ENCODE data around the gene LCN15.
A peak's percentile ranks its signal among the peaks of the same experiment; 100 is the strongest.
"Not testable (repeated sequence)": the region's sequence is repeated elsewhere in the genome, so short reads cannot be mapped to it uniquely, and the experiment has no call there.

LCN15 gene

GRCh38 chr9:136720251-136720897, 43.9 kb downstream of the LCN15 start:
- DNase-seq = no peak

DNA sequence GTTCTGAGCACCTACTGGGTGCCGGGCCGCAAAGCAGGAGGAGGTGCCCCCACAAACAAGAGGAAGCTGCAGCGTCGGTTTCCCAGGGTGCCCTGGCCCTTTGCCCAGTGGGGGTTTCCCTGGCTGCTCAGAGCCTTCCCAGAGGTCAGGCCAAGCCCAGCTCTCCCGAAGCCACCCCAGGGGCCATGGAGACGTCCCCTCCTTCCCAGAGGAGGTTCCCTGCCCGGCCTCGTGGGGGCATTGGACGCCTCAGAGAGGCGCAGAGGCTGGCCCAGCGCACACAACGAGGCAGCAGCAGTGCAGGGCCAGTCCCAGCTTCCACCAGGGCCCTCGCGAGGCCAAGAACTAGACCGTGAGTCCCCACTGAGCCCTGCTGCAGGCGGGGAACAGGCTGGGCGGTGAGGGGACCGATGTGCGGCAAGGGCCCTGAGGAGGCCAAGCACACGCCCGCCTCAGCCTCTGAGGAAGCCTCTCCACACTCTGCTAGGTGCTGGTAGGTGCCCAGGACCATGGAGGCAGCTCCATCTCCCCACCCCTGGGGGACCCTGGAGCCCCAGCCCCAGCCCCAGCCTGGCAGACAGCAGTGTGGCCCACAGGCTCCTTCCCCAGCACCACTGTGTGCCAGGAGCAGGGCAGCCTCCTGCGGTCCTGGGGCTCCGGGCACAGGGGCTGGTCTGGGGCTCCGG, 45.0 kb downstream of the LCN15 start:
- peak; percentile 79 to 93 (median 88) for DNase-seq

GRCh38 chr9:136718345-136719194, 45.7 kb downstream of the LCN15 start:
- DNase-seq = no peak

GRCh38 chr9:136717399-136717798, 46.9 kb downstream of the LCN15 start:
- DNase-seq = no peak

DNA sequence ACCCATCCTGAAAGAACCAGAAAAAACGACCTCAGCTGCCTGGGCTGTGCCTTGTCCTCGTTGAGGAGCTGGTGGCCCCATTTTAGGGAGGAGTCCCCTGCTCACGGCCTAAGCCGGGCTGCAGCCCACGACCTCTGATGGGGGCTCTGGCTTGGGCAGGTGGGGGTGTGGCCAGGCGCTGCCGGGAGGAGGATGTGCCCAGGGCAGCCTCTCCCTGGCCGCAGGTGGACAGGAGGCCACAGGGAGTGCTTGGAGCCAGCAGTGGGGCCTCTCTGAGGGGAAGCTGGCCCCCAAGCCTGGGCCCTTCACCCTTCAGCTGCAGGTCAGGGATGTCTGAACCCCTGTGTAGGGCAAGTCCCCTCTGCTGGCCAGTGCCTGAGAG, 49.4 kb downstream of the LCN15 start:
- DNase-seq = no peak

DNA sequence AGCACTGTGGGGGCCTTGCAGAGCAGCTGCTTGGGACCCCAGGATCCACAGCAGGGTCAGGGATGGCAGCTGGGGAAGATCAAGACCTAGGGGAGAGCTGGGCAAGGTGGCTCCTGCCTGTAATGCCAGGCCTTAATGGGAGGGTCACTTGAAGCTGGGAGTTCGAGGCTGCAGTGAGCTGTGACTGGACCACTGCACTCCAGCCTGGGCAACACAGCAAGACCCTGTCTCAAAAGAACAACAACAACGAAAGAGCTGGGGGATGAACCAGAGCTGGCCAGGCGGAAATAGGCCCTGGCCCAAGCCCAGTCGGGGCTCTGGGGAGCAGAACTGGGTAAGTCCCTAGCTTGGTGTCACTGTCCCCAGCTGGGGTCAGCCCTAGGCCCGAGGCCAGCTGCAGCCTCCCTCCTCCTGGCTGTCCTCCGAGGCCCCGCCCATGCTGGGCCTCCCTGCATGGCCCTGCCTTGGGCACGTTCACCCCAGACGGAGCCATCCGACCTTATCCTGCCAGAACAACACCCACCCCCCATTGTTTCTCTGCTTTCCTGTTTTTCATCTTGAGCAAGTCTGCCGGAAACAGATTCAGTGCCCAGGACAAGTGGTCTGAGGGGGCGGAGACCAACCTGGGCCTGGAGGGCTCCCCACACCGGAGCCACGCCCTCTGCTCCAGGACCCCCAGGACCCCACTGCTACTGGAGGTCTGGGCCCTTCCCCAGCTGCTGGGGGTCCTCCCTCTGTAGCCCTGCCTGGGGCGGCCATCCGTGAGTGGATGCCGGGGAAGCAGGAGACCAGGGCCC, 50.0 kb downstream of the LCN15 start:
- no peak for DNase-seq

DNA sequence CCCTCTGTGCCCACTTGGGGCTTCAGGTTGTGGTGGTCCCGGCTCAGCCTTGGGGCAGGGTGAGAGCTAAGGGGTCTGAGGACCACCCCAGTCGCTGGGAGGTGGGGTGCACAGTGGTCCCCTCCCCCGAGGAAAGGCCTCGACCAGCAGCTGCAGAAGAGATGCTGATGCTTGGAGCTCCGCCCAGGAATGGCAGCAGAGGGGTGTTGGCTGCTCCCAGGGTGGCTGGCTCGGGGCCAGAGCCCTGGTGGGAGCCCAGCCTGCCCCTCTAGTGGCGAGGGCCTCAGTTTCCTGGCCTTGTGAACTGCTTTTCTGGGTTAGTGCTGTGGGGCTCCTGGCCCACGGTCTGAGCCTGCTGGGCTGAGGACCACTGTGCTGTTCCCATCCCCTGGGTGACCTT, 50.8 kb downstream of the LCN15 start:
- no peak for DNase-seq

- no peak for DNase-seq
Observed at GRCh38 chr9:136712690-136713544, 51.4 kb downstream of the LCN15 start.

DNA sequence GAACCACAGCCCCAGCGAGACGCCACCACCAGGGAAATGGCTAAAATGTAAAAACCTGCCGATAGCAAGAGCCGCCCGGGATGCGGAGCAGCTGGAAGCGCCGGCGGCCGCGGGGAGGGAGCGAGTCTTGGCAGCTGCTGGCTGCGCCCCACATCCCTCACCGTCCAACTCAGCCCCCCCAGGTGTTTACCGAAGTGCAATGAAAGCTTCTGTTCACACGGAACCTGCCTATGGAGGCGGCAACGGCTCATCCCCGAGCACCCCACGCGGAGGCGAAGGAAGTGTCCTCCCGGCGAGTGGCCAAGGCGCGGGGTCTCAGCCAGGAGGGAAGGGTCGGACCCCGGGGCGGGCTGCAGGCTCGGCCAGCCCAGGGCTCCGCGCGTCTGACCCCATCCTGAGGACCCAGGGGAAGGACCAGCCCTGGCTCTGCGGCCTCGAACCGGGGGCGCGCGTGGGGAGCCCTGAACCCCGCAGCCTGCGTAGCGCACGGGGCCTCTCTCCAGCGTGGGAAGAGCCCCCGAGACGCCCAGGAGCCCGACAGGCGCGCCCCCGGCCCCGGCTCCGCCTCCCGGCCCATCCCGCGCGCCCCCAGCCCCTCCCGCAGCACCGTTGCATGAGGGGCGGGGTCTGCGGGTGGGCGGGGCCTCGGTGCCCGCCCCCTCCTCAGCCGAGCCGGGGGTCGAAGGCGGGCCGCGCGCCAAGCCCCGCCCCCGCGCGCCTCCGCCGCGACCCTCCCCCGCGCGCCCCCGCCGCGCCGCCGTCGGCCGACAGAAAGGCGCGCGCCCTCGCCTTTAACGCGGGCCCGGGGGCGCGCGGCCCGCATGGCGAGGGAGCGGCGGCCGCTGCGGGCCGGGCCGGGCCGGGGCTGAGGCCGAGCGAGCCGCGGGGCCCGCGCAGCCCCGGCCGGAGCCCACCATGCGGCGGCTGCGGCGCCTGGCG, 52.3 kb downstream of the LCN15 start, which contains the start of gene DIPK1B:
DIPK1B (plus strand) TSS at position 822 of the 939 bp plus-strand sequence; CDS start at position 916, 94 bp downstream.
- no peak for DNase-seq

GRCh38 chr9:136711219-136711648, 53.1 kb downstream of the LCN15 start:
- not testable (repeated sequence) for DNase-seq

DNA sequence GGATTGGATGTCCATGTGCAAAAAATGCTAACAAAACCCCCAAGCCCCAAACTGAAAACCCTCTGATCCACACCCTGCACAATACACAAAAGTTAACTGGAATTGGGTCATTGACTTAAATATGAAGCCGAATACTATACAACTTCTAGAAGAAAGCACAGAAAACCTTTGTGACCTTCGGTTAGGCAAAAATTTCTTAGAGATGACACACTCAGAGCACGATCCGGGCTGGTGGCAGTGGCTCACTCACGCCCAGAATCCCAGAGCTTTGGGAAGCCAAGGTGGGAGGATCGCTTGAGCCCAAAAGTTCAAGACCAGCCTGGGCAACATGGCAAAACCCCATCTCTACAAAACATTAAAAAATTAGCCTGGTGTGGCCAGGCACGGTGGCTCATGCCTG, 53.8 kb downstream of the LCN15 start:
- no peak for DNase-seq

All from suppressor macrophage treated with lipopolysaccharide for 1 hour (primary cell).